HepG2 (cell line): ENCODE measurements around the gene LGALS1. TPM values are rescaled to one million over a fixed set of nuclear protein-coding genes. Genes with fewer than 3 reads are reported as not detected.
A peak's percentile ranks its signal among the peaks of the same experiment; 100 is the strongest.

Source experiments
- ATF7 ChIP-seq, 2 experiments: fragments of 450-650 bp in 1 of 2; sonication (generic) in 1 of 2; formaldehyde crosslinking in 1 of 2; IDR thresholded peaks; 2 replicates each; pipeline versions ENCODE4 v1.4.0 to v1.6.1; 2016 to 2020; ENCODE audit warnings: antibody characterized with exemption in 1 of 2, mild to moderate bottlenecking in 1 of 2, missing genetic modification reagents in 1 of 2
- BORCS8-MEF2B ChIP-seq: sonication (generic); formaldehyde crosslinking; IDR thresholded peaks from 2 replicates; pipeline ENCODE4 v1.8.0; 2022; ENCODE audit warnings: mild to moderate bottlenecking, missing genetic modification reagents
- ERF ChIP-seq: IDR thresholded peaks from 2 replicates; pipeline ENCODE4 v1.6.1; 2018; ENCODE audit warnings: missing biosample characterization, missing genetic modification reagents
- GTF3A ChIP-seq: sonication (generic); formaldehyde crosslinking; conservative IDR thresholded peaks from 2 replicates; pipeline ENCODE4 v1.4.0; 2020; ENCODE audit warnings: mild to moderate bottlenecking, missing genetic modification reagents
- MED8 ChIP-seq: sonication (generic); formaldehyde crosslinking; IDR thresholded peaks from 2 replicates; pipeline ENCODE4 v1.8.1; 2023; ENCODE audit warnings: mild to moderate bottlenecking, missing genetic modification reagents; ENCODE audit not compliant: insufficient replicate concordance
- NFRKB ChIP-seq: fragments of 450-650 bp; IDR thresholded peaks from 2 replicates; pipeline ENCODE4 v1.6.1; 2017
- NRL ChIP-seq: sonication (generic); formaldehyde crosslinking; IDR thresholded peaks from 2 replicates; pipeline ENCODE4 v1.5.0; 2020; ENCODE audit warnings: missing genetic modification reagents, mild to moderate bottlenecking, moderate library complexity, borderline replicate concordance
- STAT6 ChIP-seq: sonication (generic); formaldehyde crosslinking; IDR thresholded peaks from 2 replicates; pipeline ENCODE4 v1.4.0; 2020; ENCODE audit warnings: missing genetic modification reagents, mild to moderate bottlenecking, borderline replicate concordance
- TCF7L2 ChIP-seq: IDR thresholded peaks from 2 replicates; pipeline ENCODE4 v1.6.1; 2011; ENCODE audit warnings: mild to moderate bottlenecking, low read depth, low read length, moderate library complexity
- ZBTB7B ChIP-seq: sonication (generic); formaldehyde crosslinking; IDR thresholded peaks from 2 replicates; pipeline ENCODE4 v1.4.0; 2020; ENCODE audit warnings: missing genetic modification reagents
- ZMYM2 ChIP-seq: sonication (generic); formaldehyde crosslinking; IDR thresholded peaks from 2 replicates; pipeline ENCODE4 v1.8.0; 2022; ENCODE audit warnings: mild to moderate bottlenecking, missing genetic modification reagents
- ZNF7 ChIP-seq: IDR thresholded peaks from 2 replicates; pipeline ENCODE4 v1.6.1; 2016; ENCODE audit warnings: missing biosample characterization, missing genetic modification reagents
- ZNF792 ChIP-seq: IDR thresholded peaks from 2 replicates; pipeline ENCODE4 v1.6.1; 2016
- ZNF883 ChIP-seq: sonication (generic); formaldehyde crosslinking; IDR thresholded peaks from 2 replicates; pipeline ENCODE4 v1.5.1; 2020; ENCODE audit warnings: mild to moderate bottlenecking, missing genetic modification reagents; ENCODE audit errors: not compliant biosample characterization
- polyA plus RNA-seq, 8 experiments: library from polyadenylated mRNA; depleted of rRNA in 3 of 8; stranded (reverse) in 7 of 8; unstranded in 1 of 8; fragments of >200 nt; fragmentation: Illumina TruSeq in 4 of 8; extraction: Trizol in 4 of 8; gene quantifications; 2 replicates each; pipeline versions ENCODE4 v1.2.1 to v1.2.3, GENCODE V29; 2011 to 2016; ENCODE audit warnings: low read depth in 4 of 8, missing spikeins in 1 of 8, mixed read lengths in 1 of 8; ENCODE audit not compliant: insufficient read depth in 1 of 8
- total RNA-seq, 5 experiments: library from RNA; depleted of rRNA; stranded (reverse); fragments of >200 nt; fragmentation: Illumina TruSeq; extraction: Trizol; gene quantifications; 2 replicates each; pipeline ENCODE4 v1.2.3, GENCODE V29; 2016; ENCODE audit warnings: low read depth in 1 of 5
- TF ChIP-seq, protein P1 (sequence below): IDR thresholded peaks from 2 replicates; pipeline ENCODE4 v1.6.1; 2012; ENCODE audit warnings: inconsistent platforms
- TF ChIP-seq, protein P2 (sequence below): sonication (generic); formaldehyde crosslinking; IDR thresholded peaks from 2 replicates; pipeline ENCODE4 v1.4.0; 2020; ENCODE audit warnings: missing genetic modification reagents
- TF ChIP-seq, protein P3 (sequence below): sonication (generic); formaldehyde crosslinking; IDR thresholded peaks from 2 replicates; pipeline ENCODE4 v1.4.0; 2020; ENCODE audit warnings: missing genetic modification reagents
- TF ChIP-seq, protein P4 (sequence below): sonication (generic); formaldehyde crosslinking; IDR thresholded peaks from 2 replicates; pipeline ENCODE4 v1.4.0; 2020; ENCODE audit warnings: mild to moderate bottlenecking, low read depth, missing genetic modification reagents

The LGALS1 gene
- total and polyA plus RNA-seq, 2 of the 13 experiments (the other 11 are each of a cell fraction or from before 2014, with no cell fraction given), result 103 to 858 TPM

DNA sequence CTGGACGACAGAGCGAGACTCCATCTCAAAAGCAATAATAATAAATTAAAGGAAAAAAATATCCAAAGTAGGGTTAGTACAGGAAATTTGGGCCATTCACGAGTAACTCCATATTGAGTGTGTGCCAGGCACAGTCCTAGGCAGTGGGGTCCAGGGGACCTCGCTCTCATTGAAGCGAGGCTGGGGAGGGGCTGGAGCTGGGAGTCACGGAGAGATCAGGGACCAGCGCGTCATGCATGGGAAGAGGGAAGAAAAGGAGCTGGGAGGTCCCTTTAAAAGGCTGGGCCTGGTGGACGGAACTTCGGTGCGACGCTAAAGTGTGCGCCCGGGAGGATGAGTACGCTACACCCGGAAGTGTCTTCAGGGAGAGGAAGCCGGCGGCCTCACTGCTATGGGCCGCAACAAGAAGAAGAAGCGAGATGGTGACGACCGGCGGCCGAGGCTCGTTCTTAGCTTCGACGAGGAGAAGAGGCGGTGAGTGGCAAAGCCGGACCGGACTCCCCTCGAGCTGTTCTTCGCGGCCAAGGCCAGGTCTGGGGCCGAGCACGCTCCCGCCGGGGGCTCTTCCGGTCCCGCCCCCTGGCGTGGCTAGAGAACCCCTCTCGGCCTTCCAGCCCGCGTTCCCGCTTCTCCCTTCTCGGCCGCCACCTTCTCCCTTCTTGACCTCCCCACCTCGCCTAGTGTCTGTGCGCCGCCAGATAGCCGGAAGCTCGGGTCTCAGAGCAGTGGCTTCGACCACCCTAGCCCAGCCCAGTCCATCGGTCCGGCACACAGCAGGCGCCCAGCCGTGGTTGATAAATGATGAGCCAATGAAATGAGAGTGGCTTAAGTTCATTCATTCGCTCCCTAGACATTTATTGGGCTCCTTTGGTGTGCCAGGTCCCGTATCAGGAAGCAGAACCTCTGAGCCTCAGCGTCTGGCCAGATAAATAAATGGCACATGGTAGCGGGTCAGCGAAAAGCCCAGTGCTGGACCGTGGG lies 10.9 kb downstream of the LGALS1 start, which contains the start of gene NOL12 (continued):
- TF ChIP-seq GTF3A (CRISPR knock-in tag) (0 out of 2 replicates have a peak, but pooled peaks have one; percentile 47), ZNF883 (CRISPR knock-in tag) (no peak), ERF (CRISPR knock-in tag) (peak; percentile 83), ZMYM2 (CRISPR knock-in tag) (no peak), ZNF7 (CRISPR knock-in tag) (no peak), MED8 (CRISPR knock-in tag) (peak; percentile 75), TCF7L2 (no peak), ZNF792 (CRISPR knock-in tag) (peak; percentile 71), ZBTB7B (CRISPR knock-in tag) (no peak), NRL (CRISPR knock-in tag) (peak; percentile 19; the same call in 1 of the 2 replicates), BORCS8-MEF2B (CRISPR knock-in tag) (no peak; the same call in 1 of the 2 replicates), STAT6 (CRISPR knock-in tag) (no peak), ATF7 (IDR thresholded peaks at IDR 0.05) (no peak), ATF7 (CRISPR knock-in tag; IDR thresholded peaks at IDR 0.05) (no peak), NFRKB (no peak)
- TF ChIP-seq, protein P1, sequence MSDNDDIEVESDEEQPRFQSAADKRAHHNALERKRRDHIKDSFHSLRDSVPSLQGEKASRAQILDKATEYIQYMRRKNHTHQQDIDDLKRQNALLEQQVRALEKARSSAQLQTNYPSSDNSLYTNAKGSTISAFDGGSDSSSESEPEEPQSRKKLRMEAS, result peak; percentile 89
- TF ChIP-seq, protein P2, sequence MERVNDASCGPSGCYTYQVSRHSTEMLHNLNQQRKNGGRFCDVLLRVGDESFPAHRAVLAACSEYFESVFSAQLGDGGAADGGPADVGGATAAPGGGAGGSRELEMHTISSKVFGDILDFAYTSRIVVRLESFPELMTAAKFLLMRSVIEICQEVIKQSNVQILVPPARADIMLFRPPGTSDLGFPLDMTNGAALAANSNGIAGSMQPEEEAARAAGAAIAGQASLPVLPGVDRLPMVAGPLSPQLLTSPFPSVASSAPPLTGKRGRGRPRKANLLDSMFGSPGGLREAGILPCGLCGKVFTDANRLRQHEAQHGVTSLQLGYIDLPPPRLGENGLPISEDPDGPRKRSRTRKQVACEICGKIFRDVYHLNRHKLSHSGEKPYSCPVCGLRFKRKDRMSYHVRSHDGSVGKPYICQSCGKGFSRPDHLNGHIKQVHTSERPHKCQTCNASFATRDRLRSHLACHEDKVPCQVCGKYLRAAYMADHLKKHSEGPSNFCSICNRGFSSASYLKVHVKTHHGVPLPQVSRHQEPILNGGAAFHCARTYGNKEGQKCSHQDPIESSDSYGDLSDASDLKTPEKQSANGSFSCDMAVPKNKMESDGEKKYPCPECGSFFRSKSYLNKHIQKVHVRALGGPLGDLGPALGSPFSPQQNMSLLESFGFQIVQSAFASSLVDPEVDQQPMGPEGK (CRISPR knock-in tag), result peak; percentile 55; the same call in 1 of the 2 replicates
- TF ChIP-seq, protein P3, sequence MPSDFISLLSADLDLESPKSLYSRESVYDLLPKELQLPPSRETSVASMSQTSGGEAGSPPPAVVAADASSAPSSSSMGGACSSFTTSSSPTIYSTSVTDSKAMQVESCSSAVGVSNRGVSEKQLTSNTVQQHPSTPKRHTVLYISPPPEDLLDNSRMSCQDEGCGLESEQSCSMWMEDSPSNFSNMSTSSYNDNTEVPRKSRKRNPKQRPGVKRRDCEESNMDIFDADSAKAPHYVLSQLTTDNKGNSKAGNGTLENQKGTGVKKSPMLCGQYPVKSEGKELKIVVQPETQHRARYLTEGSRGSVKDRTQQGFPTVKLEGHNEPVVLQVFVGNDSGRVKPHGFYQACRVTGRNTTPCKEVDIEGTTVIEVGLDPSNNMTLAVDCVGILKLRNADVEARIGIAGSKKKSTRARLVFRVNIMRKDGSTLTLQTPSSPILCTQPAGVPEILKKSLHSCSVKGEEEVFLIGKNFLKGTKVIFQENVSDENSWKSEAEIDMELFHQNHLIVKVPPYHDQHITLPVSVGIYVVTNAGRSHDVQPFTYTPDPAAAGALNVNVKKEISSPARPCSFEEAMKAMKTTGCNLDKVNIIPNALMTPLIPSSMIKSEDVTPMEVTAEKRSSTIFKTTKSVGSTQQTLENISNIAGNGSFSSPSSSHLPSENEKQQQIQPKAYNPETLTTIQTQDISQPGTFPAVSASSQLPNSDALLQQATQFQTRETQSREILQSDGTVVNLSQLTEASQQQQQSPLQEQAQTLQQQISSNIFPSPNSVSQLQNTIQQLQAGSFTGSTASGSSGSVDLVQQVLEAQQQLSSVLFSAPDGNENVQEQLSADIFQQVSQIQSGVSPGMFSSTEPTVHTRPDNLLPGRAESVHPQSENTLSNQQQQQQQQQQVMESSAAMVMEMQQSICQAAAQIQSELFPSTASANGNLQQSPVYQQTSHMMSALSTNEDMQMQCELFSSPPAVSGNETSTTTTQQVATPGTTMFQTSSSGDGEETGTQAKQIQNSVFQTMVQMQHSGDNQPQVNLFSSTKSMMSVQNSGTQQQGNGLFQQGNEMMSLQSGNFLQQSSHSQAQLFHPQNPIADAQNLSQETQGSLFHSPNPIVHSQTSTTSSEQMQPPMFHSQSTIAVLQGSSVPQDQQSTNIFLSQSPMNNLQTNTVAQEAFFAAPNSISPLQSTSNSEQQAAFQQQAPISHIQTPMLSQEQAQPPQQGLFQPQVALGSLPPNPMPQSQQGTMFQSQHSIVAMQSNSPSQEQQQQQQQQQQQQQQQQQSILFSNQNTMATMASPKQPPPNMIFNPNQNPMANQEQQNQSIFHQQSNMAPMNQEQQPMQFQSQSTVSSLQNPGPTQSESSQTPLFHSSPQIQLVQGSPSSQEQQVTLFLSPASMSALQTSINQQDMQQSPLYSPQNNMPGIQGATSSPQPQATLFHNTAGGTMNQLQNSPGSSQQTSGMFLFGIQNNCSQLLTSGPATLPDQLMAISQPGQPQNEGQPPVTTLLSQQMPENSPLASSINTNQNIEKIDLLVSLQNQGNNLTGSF (CRISPR knock-in tag), result no peak
- TF ChIP-seq, protein P4, sequence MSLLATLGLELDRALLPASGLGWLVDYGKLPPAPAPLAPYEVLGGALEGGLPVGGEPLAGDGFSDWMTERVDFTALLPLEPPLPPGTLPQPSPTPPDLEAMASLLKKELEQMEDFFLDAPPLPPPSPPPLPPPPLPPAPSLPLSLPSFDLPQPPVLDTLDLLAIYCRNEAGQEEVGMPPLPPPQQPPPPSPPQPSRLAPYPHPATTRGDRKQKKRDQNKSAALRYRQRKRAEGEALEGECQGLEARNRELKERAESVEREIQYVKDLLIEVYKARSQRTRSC (CRISPR knock-in tag), result no peak
